NCI-H2171 (cell line): Measurements from ENCODE around the gene MYLIP.
A peak's percentile ranks its signal among the peaks of the same experiment; 100 is the strongest.

ENCODE experiments used
- DNase-seq: peaks from one replicate; lab custom pipeline; 2025; lab: John Stamatoyannopoulos, UW

Gene MYLIP

GRCh38 chr6:16141514-16141913 lies 12.6 kb downstream of the MYLIP start:
- no peak for DNase-seq

DNA sequence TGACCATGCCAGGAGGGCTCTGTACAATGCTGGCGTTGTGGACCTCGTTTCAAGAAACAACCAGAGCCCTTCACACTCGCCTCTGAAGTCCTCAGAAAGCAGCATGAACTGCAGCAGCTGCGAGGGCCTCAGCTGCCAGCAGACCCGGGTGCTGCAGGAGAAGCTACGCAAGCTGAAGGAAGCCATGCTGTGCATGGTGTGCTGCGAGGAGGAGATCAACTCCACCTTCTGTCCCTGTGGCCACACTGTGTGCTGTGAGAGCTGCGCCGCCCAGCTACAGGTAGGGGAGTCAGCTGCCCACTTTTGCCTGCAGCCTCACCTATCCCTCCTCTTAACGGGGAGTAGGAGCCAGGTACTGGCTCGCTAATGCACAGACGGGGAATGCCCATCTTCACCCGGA lies 16.2 kb downstream of the MYLIP start:
- DNase-seq: no peak

- DNase-seq: no peak
Observed at GRCh38 chr6:16146028-16146427, 17.1 kb downstream of the MYLIP start.

GRCh38 chr6:16146527-16146955 lies 17.7 kb downstream of the MYLIP start:
- peak; percentile 89 for DNase-seq

DNA sequence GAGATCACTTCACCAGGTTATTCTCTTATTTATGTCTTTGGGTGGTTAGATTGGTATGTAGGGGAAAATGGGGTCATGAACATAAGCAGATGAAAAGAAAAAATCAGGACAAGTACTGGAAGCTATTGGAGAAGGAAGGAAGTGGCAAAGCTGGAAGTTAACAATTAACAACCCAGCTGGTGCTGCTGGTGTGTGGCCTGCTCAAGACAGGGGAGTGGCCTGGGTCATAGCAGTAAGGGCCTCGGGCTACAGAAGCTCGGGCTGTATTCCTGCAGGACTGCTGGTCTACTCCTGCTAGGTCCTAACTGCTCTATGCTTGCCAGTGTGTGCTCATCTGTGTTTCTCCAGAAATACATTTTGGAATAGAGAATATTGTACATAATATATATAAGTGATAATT lies 19.6 kb downstream of the MYLIP start:
- no peak for DNase-seq

- no peak for DNase-seq
Observed at GRCh38 chr6:16149305-16149704, 20.4 kb downstream of the MYLIP start.

DNA sequence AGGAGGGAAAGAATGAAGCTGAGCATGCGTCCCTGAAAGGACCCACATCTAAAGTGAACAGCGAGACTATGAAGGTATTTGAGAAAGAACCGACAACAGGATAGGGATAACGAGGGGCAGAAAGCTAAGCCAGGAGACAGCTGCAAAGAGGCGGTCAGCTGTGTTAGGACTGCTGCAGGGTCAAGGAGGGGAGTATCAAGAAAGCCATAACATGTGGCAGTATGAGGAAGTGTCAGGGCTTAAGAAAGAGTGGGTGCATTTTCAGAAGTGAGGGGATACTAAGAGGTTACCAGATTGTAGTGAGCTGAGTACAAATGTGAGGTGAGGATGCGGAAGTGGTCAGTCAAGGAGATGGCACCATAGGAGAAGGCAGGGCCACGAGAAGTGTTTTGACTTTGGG lies 21.2 kb downstream of the MYLIP start:
- no peak for DNase-seq

- DNase-seq: no peak
Observed at GRCh38 chr6:16153211-16153820, 24.4 kb downstream of the MYLIP start.

DNA sequence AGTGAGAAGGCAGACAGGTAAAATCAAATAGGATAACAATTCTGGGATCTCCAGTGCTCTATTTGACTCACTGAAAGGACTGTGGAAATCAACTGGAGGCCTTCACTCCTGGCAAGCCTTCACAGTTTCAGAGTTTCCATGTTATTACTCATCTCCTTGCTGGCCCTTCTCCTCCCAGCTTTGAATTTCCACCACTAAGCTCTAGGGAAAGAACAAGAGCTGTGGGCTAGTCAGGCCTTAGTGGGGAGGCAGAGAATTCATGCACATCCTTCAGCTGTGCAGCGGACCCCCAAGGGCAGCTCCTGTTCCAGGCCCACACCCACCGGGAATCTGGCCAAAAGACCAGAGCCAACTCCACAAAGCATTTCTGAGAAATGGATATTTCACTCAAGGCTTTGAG lies 26.0 kb downstream of the MYLIP start:
- DNase-seq: no peak

DNA sequence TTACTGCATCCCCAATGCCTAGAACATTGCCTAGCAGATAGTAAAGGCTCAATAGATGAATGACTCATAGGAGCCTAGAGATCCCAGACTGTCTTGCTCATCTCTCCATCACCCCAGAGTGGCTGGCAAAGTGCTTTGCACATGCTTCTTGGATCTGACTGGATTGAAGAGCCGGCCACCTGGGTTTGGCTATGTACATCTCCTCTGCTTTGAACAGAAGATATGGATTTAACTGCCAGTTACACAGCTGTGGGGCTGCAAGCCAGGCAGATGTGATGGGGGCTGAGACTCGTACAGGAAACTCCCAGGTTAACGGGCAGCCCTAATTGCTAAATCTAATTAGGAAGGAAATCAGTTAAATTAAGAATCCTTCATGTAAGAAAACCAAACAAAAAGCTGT lies 28.6 kb downstream of the MYLIP start:
- no peak for DNase-seq

- DNase-seq: peak; percentile 88
Observed at GRCh38 chr6:16157909-16158308, 29.0 kb downstream of the MYLIP start.

DNA sequence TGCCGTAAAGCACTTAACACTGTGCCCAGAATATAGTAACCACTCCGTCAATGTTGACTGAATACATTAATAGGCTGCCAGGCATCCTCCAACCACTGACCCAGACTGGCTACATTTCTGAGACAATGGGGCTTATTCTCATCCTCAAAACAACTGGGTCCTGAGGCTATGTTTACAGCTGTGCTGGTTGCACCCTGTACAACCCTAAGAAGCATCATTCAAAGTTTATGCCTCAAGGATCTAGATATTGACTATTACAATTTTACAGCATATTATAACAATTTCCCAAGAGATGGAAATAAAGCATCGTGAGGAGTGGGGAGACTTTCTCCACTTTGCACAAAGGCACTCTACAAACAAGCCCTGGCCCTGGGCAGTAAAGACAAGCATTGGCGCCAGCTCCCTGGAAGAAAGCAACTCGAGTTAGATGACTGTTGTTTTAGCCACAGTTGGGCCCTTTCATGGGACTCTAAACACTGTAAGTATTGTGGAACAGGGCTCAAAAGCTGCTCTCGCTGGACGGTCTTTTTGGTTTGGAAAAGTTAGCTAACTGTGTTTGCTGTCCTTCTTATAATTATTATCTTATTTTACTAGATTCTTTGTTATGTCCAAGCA lies 30.2 kb downstream of the MYLIP start:
- no peak for DNase-seq

DNA sequence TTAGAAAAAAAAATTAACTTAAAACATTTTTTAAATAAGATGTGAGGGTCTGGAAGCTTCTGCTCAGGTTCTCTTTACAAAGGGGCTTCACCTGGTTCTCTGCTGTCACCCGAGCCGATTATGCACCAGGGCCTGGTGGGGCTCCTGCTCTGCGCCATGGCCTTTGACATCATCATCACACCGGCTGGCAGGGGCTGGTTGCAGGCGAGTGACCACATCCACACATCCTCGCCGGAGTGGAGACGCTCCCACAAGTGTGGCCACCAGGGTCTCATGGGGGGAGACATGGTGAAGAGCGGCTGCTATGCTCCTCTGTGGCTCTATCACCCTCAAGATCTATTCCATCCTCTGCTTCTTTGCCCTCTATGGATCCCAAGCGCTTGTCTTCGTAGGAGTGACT lies 31.9 kb downstream of the MYLIP start:
- DNase-seq: no peak

DNA sequence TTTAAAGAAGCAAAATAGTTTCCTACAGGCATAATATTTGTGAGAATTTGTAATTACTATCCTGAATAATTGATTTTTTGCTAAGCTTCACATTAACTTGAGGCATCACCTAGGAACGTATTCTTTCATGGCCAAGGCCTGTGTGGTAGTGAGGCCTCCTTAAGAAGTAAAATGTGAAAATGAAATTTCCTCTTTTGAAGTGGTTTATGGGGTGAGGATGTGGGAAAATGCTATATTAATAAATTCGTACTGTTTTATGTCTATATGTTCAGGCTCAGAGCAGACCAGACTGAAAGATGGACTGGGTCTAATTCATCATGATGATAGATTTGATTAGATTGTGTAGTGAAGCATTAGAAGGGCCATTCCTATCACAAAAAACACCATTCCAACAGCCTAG lies 33.1 kb downstream of the MYLIP start:
- no peak for DNase-seq

GRCh38 chr6:16163066-16163465 lies 34.2 kb downstream of the MYLIP start:
- no peak for DNase-seq

DNA sequence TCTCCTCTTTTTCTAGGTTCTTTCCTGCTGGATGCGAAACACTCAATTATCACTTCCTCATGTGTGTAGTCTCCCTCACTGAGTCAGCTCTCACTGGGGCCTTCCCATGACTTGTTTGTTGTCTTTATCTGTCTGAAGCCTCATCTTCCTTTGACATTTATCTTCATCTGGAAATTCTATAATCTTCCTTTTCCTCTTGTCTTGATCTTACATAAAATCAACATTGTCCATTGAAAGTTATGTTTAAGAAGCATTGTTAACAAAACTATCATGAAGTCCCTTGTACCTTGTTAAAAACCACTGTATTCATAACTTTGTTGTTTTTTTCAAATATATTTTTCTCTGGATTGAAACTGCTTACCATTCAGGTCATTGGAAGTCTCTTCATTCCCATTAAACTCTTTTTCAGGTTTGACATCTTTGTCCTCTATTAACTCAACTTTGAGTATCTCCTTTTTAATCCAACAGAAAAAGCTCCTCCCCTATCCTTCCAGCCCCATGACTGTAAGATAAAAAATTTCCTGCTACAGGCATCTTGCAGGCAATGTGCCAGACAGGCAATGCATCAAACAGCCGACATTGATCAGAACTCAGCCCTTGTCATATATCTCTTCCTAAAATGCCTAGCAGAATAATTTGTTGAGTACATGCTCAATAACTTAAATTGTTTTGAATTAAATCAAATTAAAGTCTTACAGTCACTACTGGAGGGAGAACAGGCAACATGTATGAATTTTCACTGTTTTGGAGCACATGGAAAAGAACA lies 34.8 kb downstream of the MYLIP start:
- no peak for DNase-seq

DNA sequence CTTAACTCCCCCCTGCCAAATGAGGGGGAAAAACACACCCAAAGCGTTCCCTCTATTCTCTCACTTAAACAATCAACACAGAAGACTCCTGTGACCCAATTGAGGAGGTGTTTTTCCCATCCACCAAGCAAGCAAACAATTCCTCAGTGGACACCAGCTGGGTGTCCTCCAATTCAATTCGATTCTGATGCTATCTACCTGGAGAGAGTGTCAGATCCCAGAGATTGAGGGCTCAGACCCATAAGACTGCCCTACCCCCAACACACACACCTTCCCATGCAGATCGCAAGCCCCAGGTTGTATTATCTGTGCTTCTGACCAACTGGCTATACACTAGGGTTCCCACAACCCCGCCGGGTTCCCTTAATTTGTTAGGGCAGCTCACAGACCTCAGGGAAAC lies 36.8 kb downstream of the MYLIP start:
- no peak for DNase-seq

DNA sequence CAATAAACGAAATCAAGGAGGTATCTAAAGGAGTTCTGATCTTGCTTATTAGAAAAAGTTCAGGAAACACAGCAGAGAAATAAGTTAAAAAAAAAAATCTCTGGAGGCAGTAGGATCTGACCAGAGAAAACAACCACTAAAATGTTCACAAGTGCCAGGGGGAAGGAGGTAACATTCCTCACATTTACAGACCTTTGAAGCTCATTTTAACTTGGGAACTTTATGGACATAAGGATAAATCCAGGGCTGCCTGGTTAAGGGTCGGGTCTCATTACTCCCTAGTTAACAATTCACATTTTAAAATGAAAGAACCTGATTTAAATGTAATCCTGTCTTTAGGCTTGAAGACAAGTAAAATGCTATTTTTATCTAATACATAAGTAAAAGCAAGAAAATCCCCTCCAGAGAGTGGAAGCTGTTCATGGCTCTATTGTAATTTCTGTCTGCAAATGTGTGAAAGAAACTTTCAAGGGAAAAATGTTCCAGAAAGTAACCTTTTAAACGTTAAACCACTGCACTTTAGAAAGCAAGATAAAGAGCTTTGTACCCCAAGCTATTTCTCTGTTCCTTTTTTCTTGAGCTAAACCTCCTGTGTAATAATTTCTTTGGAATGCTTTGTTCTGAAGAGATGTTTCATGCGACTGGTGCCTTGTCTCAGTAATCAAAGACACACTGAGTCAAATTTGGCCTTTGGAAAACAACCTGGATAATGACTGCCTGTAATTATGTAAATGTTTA lies 38.2 kb downstream of the MYLIP start:
- no peak for DNase-seq

DNA sequence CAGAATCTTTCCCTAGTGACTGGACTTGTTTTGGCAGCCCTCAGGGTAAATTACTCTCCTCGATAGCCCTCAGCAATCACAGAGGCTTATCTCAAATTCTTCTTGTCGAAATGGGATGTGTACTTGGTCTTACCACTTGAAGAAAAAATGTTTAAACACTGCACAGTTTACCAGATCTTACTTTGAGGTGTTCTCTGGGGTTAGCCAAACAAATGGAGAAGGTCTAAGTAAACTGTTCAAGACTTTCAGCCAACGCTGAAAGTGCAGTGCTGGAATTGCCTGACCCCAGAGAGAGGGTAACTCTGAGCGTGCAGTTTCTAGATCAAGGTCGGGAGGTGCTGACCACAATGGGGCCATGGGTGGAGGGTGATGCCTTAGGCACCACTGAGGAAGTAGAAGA lies 39.2 kb downstream of the MYLIP start:
- no peak for DNase-seq

- DNase-seq: peak; percentile 4
Observed at GRCh38 chr6:16168858-16169257, 40.0 kb downstream of the MYLIP start.

DNA sequence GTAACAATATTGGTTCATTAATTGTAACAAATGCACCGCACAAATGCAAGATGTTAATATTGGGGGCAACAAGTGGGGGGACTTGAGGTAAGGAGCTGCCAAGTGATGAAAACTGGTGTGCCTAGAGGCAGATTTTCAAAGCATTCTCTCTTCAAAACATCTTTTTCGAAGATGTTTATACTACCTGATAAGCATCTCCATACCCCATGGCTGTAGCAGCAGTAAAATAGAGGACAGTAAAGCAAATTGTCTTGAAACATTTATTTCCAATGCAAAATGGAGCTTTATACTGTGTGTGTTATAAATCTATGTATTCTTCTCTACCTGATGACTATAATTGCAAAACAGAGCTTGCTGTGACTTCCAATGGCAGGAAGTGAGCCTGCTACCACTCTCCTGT lies 42.5 kb downstream of the MYLIP start:
- DNase-seq: no peak

GRCh38 chr6:16173167-16173940 lies 44.5 kb downstream of the MYLIP start:
- no peak for DNase-seq
